ENCODE results near the gene UBE2H.

UBE2H gene

GRCh38 chr7:129859183-129859582, 93.6 kb downstream of the UBE2H start:
- peak overlapping the region; percentile 28 for H3K27ac Mint-ChIP-seq
- H3K4me3 Mint-ChIP-seq, result no peak overlapping the region
- peaks cover 13% of the 10 kb centered on the region for H3K36me3 Mint-ChIP-seq (ENCODE audit: low read depth)
- H3K27me3 Mint-ChIP-seq, result no peaks in the 10 kb centered on the region
- no peaks in the 10 kb centered on the region for H3K9me3 Mint-ChIP-seq
- DNase-seq, result no peak
- H3K4me1 Mint-ChIP-seq (ENCODE audit: low read depth), result peaks cover 83% of the 10 kb centered on the region

GRCh38 chr7:129858490-129858889, 94.3 kb downstream of the UBE2H start:
- DNase-seq, result no peak
- Mint-ChIP-seq H3K4me3 (no peak overlapping the region), H3K36me3 (ENCODE audit: low read depth) (peaks cover 13% of the 10 kb centered on the region), H3K4me1 (ENCODE audit: low read depth) (peaks cover 87% of the 10 kb centered on the region), H3K9me3 (no peaks in the 10 kb centered on the region), H3K27me3 (no peaks in the 10 kb centered on the region), H3K27ac (peak overlapping the region; percentile 3)

GRCh38 chr7:129857313-129857712, 95.4 kb downstream of the UBE2H start:
- no peaks in the 10 kb centered on the region for H3K9me3 Mint-ChIP-seq
- peaks cover 82% of the 10 kb centered on the region for H3K4me1 Mint-ChIP-seq (ENCODE audit: low read depth)
- peaks cover 13% of the 10 kb centered on the region for H3K36me3 Mint-ChIP-seq (ENCODE audit: low read depth)
- peak overlapping the region; percentile 63 for H3K27ac Mint-ChIP-seq
- DNase-seq, result no peak
- no peaks in the 10 kb centered on the region for H3K27me3 Mint-ChIP-seq
- H3K4me3 Mint-ChIP-seq, result no peak overlapping the region

GRCh38 chr7:129855935-129856717, 96.6 kb downstream of the UBE2H start:
- Mint-ChIP-seq H3K27ac (no peak overlapping the region), H3K9me3 (no peaks in the 10 kb centered on the region), H3K27me3 (no peaks in the 10 kb centered on the region), H3K36me3 (ENCODE audit: low read depth) (peaks cover 13% of the 10 kb centered on the region), H3K4me1 (ENCODE audit: low read depth) (peaks cover 74% of the 10 kb centered on the region), H3K4me3 (no peak overlapping the region)
- no peak for DNase-seq

GRCh38 chr7:129855234-129855673, 97.5 kb downstream of the UBE2H start:
- Mint-ChIP-seq H3K36me3 (ENCODE audit: low read depth) (peaks cover 13% of the 10 kb centered on the region), H3K4me3 (no peak overlapping the region), H3K27ac (no peak overlapping the region), H3K4me1 (ENCODE audit: low read depth) (peaks cover 69% of the 10 kb centered on the region), H3K27me3 (no peaks in the 10 kb centered on the region), H3K9me3 (no peaks in the 10 kb centered on the region)
- DNase-seq, result no peak

- Mint-ChIP-seq H3K4me1 (ENCODE audit: low read depth) (peaks cover 60% of the 10 kb centered on the region), H3K9me3 (no peaks in the 10 kb centered on the region), H3K36me3 (ENCODE audit: low read depth) (peaks cover 13% of the 10 kb centered on the region), H3K27me3 (no peaks in the 10 kb centered on the region), H3K4me3 (no peak overlapping the region), H3K27ac (no peak overlapping the region)
- DNase-seq, result no peak
These were observed 98.4 kb downstream of the UBE2H start for GRCh38 chr7:129854401-129854800.

GRCh38 chr7:129853661-129854268, 99.0 kb downstream of the UBE2H start:
- Mint-ChIP-seq H3K9me3 (no peaks in the 10 kb centered on the region), H3K4me3 (no peak overlapping the region), H3K27ac (peak overlapping the region; percentile 42), H3K36me3 (ENCODE audit: low read depth) (peaks cover 13% of the 10 kb centered on the region), H3K4me1 (ENCODE audit: low read depth) (peaks cover 54% of the 10 kb centered on the region), H3K27me3 (no peaks in the 10 kb centered on the region)
- no peak for DNase-seq

GRCh38 chr7:129851809-129852208, 101.0 kb downstream of the UBE2H start:
- Mint-ChIP-seq H3K36me3 (ENCODE audit: low read depth) (peaks cover 11% of the 10 kb centered on the region), H3K27me3 (no peaks in the 10 kb centered on the region), H3K9me3 (no peaks in the 10 kb centered on the region), H3K4me1 (ENCODE audit: low read depth) (peaks cover 47% of the 10 kb centered on the region), H3K4me3 (no peak overlapping the region), H3K27ac (no peak overlapping the region)
- DNase-seq, result no peak

- Mint-ChIP-seq H3K4me3 (no peak overlapping the region), H3K4me1 (ENCODE audit: low read depth) (peaks cover 48% of the 10 kb centered on the region), H3K9me3 (no peaks in the 10 kb centered on the region), H3K27me3 (no peaks in the 10 kb centered on the region), H3K27ac (no peak overlapping the region), H3K36me3 (ENCODE audit: low read depth) (peaks cover 9% of the 10 kb centered on the region)
- no peak for DNase-seq
These were observed 101.6 kb downstream of the UBE2H start for GRCh38 chr7:129851174-129851573.

- Mint-ChIP-seq H3K4me1 (ENCODE audit: low read depth) (peaks cover 46% of the 10 kb centered on the region), H3K4me3 (no peak overlapping the region), H3K36me3 (ENCODE audit: low read depth) (peaks cover 2% of the 10 kb centered on the region), H3K9me3 (no peaks in the 10 kb centered on the region), H3K27ac (no peak overlapping the region), H3K27me3 (no peaks in the 10 kb centered on the region)
- DNase-seq, result no peak
These were observed 104.3 kb downstream of the UBE2H start for GRCh38 chr7:129848436-129848835.

- Mint-ChIP-seq H3K36me3 (ENCODE audit: low read depth) (peaks cover 4% of the 10 kb centered on the region), H3K4me1 (ENCODE audit: low read depth) (peaks cover 50% of the 10 kb centered on the region), H3K27ac (no peak overlapping the region), H3K27me3 (no peaks in the 10 kb centered on the region), H3K4me3 (no peak overlapping the region), H3K9me3 (no peaks in the 10 kb centered on the region)
- no peak for DNase-seq
These were observed 106.8 kb downstream of the UBE2H start for GRCh38 chr7:129845972-129846327.

GRCh38 chr7:129845178-129845971, 107.4 kb downstream of the UBE2H start:
- Mint-ChIP-seq H3K4me1 (ENCODE audit: low read depth) (peaks cover 56% of the 10 kb centered on the region), H3K9me3 (no peaks in the 10 kb centered on the region), H3K36me3 (ENCODE audit: low read depth) (peaks cover 4% of the 10 kb centered on the region), H3K4me3 (no peak overlapping the region), H3K27me3 (no peaks in the 10 kb centered on the region), H3K27ac (peak overlapping the region; percentile 10)
- no peak for DNase-seq

GRCh38 chr7:129843978-129844840, 108.6 kb downstream of the UBE2H start:
- peak overlapping the region; percentile 79 for H3K27ac Mint-ChIP-seq
- H3K9me3 Mint-ChIP-seq, result no peaks in the 10 kb centered on the region
- no peak overlapping the region for H3K4me3 Mint-ChIP-seq
- no peak for DNase-seq
- H3K36me3 Mint-ChIP-seq (ENCODE audit: low read depth), result peaks cover 5% of the 10 kb centered on the region
- peaks cover 57% of the 10 kb centered on the region for H3K4me1 Mint-ChIP-seq (ENCODE audit: low read depth)
- H3K27me3 Mint-ChIP-seq, result no peaks in the 10 kb centered on the region

GRCh38 chr7:129843365-129843898, 109.3 kb downstream of the UBE2H start:
- no peak for DNase-seq
- no peak overlapping the region for H3K4me3 Mint-ChIP-seq
- H3K9me3 Mint-ChIP-seq, result no peaks in the 10 kb centered on the region
- peaks cover 57% of the 10 kb centered on the region for H3K4me1 Mint-ChIP-seq (ENCODE audit: low read depth)
- peak overlapping the region; percentile 79 for H3K27ac Mint-ChIP-seq
- peaks cover 7% of the 10 kb centered on the region for H3K36me3 Mint-ChIP-seq (ENCODE audit: low read depth)
- H3K27me3 Mint-ChIP-seq, result no peaks in the 10 kb centered on the region
